ENCODE data around the gene DNLZ.

DNLZ gene

DNA sequence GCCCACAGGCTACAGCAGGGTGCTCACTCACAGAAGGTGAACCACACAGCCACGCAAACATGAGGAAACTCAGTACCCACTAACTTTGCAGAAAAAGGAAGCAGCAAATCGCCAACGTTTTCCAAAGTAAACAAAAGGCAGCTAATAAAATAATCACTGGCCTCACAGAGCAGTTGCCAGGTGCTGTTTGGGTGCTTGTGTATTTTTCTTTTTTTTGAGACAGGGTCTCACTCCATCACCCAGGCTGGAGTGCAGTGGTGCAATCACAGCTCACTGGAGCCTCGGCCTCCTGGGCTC, 32.6 kb upstream of the DNLZ start:
- H3K4me3 ChIP-seq (ENCODE audit: insufficient read depth in 1 of 2, low read depth in 1 of 2, low read length in 2 of 2), result no peak overlapping the region
- no peak overlapping the region for H2BK5ac ChIP-seq (ENCODE audit: low read depth, low read length, poor library complexity, severe bottlenecking)
- no peak overlapping the region for H3K9ac ChIP-seq (ENCODE audit: low read length)
- H3K23ac ChIP-seq (ENCODE audit: low read length in 2 of 2), result no peak overlapping the region
- H3K4me1 ChIP-seq (ENCODE audit: control insufficient read depth, insufficient read depth, low read depth, low read length), result peaks cover 18% of the 10 kb centered on the region
- H3K4ac ChIP-seq (ENCODE audit: low read depth in 1 of 2, low read length in 2 of 2), result no peak overlapping the region
- peaks cover 59% of the 10 kb centered on the region for H3K79me1 ChIP-seq (replicated peaks; ENCODE audit: low read length, poor library complexity, severe bottlenecking)
- H2AK5ac ChIP-seq (ENCODE audit: low read length, severe bottlenecking), result no peak overlapping the region
- no peak overlapping the region for H2BK120ac ChIP-seq (ENCODE audit: low read depth, low read length)
- no peak overlapping the region for H3K18ac ChIP-seq (ENCODE audit: low read depth in 1 of 2, low read length in 2 of 2)
- H3K27ac ChIP-seq (ENCODE audit: low read length, poor library complexity, severe bottlenecking), result no peak overlapping the region
- H2BK15ac ChIP-seq (ENCODE audit: low read depth, poor library complexity, severe bottlenecking), result no peak overlapping the region
- no peaks in the 10 kb centered on the region for H3K9me3 ChIP-seq (ENCODE audit: control insufficient read depth, low read length)
- H4K91ac ChIP-seq (ENCODE audit: low read length), result no peak overlapping the region
- no peaks in the 10 kb centered on the region for H3K27me3 ChIP-seq (ENCODE audit: control insufficient read depth in 1 of 2, insufficient read depth in 1 of 2, low read length in 2 of 2)
- H4K8ac ChIP-seq (ENCODE audit: low read length), result no peak overlapping the region
- no peak overlapping the region for H3K4me2 ChIP-seq (ENCODE audit: low read length, poor library complexity, severe bottlenecking)
- WGBS, result 86% methylated on average over 4 of the region's 4 CpGs
- no peak overlapping the region for H3K14ac ChIP-seq (ENCODE audit: low read length in 2 of 2)
- H2BK12ac ChIP-seq (ENCODE audit: low read length in 2 of 2), result no peak overlapping the region
- no peak overlapping the region for H2AFZ ChIP-seq (ENCODE audit: low read depth, low read length)
- H3K36me3 ChIP-seq (ENCODE audit: control insufficient read depth in 1 of 2, insufficient read depth in 2 of 2, low read depth in 1 of 2, low read length in 2 of 2), result peaks cover 61 to 75% of the 10 kb centered on the region in 2 experiments
- DNase-seq, result no peak

DNA sequence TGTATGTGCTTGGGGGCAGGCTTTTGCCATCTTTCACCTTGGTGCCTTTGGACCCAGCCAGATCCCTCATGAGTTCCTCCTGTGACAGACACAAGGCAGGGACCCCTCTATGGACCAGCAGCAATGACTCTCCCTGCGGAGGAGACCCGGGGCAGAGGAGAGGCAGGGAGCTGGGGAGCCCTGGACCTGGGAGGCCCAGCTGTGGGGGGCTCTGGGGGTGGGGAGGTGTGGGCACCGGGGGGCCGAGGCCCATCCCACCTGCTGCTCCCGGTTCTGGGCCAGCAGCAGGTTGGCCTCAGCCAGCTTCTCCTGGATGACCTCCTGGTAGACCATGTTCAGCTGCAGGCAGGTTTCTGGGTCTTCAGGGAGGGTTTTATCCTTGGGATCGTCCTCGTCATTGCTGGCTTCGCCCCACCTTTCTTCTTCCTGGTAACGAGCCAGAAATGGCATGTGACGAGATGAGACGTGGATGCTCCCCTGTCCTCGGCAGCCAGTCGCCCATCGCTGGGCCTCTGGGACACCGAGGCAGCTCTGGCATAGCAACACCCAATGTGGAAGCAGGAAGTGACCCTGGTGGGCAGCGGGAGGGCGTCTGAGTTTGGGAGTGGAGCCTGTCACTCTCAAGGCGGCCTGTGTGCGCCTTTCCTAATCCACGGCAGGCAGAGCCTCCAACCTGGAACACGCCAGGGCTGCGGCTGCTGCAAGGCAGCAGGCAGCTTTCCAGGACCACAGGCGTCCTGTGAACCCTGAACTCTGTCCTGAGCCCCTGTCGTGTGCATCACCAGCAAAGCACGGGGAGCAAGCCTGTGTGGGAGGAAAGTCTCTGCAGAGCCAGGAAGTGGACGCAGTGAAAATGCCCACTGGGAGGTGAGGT, 32.0 kb upstream of the DNLZ start:
- H2BK15ac ChIP-seq (ENCODE audit: low read depth, poor library complexity, severe bottlenecking), result no peak overlapping the region
- H3K36me3 ChIP-seq (ENCODE audit: control insufficient read depth in 1 of 2, insufficient read depth in 2 of 2, low read depth in 1 of 2, low read length in 2 of 2), result peaks cover 64 to 74% of the 10 kb centered on the region in 2 experiments
- H3K23ac ChIP-seq (ENCODE audit: low read length in 2 of 2), result no peak overlapping the region
- no peak overlapping the region for H4K91ac ChIP-seq (ENCODE audit: low read length)
- no peak overlapping the region for H2AFZ ChIP-seq (ENCODE audit: low read depth, low read length)
- no peak overlapping the region for H3K4me3 ChIP-seq (ENCODE audit: insufficient read depth in 1 of 2, low read depth in 1 of 2, low read length in 2 of 2)
- 96% methylated on average over 26 of the region's 26 CpGs for whole genome bisulfite sequencing
- H3K9me3 ChIP-seq (ENCODE audit: control insufficient read depth, low read length), result no peaks in the 10 kb centered on the region
- no peak overlapping the region for H3K18ac ChIP-seq (ENCODE audit: low read depth in 1 of 2, low read length in 2 of 2)
- H3K79me1 ChIP-seq (replicated peaks; ENCODE audit: low read length, poor library complexity, severe bottlenecking), result peaks cover 59% of the 10 kb centered on the region
- no peak overlapping the region for H2BK12ac ChIP-seq (ENCODE audit: low read length in 2 of 2)
- no peak overlapping the region for H2BK120ac ChIP-seq (ENCODE audit: low read depth, low read length)
- H3K27me3 ChIP-seq (ENCODE audit: control insufficient read depth in 1 of 2, insufficient read depth in 1 of 2, low read length in 2 of 2), result no peaks in the 10 kb centered on the region
- no peak overlapping the region for H3K4ac ChIP-seq (ENCODE audit: low read depth in 1 of 2, low read length in 2 of 2)
- H3K9ac ChIP-seq (ENCODE audit: low read length), result peak overlapping the region; percentile 73
- no peak overlapping the region for H2AK5ac ChIP-seq (ENCODE audit: low read length, severe bottlenecking)
- no peak overlapping the region for H3K27ac ChIP-seq (ENCODE audit: low read length, poor library complexity, severe bottlenecking)
- no peak overlapping the region for H3K14ac ChIP-seq (ENCODE audit: low read length in 2 of 2)
- H3K4me2 ChIP-seq (ENCODE audit: low read length, poor library complexity, severe bottlenecking), result no peak overlapping the region
- H2BK5ac ChIP-seq (ENCODE audit: low read depth, low read length, poor library complexity, severe bottlenecking), result no peak overlapping the region
- peaks cover 17% of the 10 kb centered on the region for H3K4me1 ChIP-seq (ENCODE audit: control insufficient read depth, insufficient read depth, low read depth, low read length)
- H4K8ac ChIP-seq (ENCODE audit: low read length), result no peak overlapping the region
- DNase-seq, result no peak

- Histone ChIP-seq H4K91ac (ENCODE audit: low read length) (no peak overlapping the region), H3K79me1 (replicated peaks; ENCODE audit: low read length, poor library complexity, severe bottlenecking) (peaks cover 59% of the 10 kb centered on the region), H3K14ac (ENCODE audit: low read length in 2 of 2) (no peak overlapping the region), H3K4me2 (ENCODE audit: low read length, poor library complexity, severe bottlenecking) (no peak overlapping the region), H3K27me3 (ENCODE audit: control insufficient read depth in 1 of 2, insufficient read depth in 1 of 2, low read length in 2 of 2) (no peaks in the 10 kb centered on the region), H3K23ac (ENCODE audit: low read length in 2 of 2) (no peak overlapping the region), H2BK5ac (ENCODE audit: low read depth, low read length, poor library complexity, severe bottlenecking) (no peak overlapping the region), H3K4me3 (ENCODE audit: insufficient read depth in 1 of 2, low read depth in 1 of 2, low read length in 2 of 2) (no peak overlapping the region), H3K9me3 (ENCODE audit: control insufficient read depth, low read length) (no peaks in the 10 kb centered on the region), H4K8ac (ENCODE audit: low read length) (no peak overlapping the region), H2BK12ac (ENCODE audit: low read length in 2 of 2) (no peak overlapping the region), H3K4me1 (ENCODE audit: control insufficient read depth, insufficient read depth, low read depth, low read length) (peaks cover 13% of the 10 kb centered on the region), H2BK120ac (ENCODE audit: low read depth, low read length) (no peak overlapping the region), H2BK15ac (ENCODE audit: low read depth, poor library complexity, severe bottlenecking) (no peak overlapping the region), H2AK5ac (ENCODE audit: low read length, severe bottlenecking) (no peak overlapping the region), H3K9ac (ENCODE audit: low read length) (peak overlapping the region; percentile 73), H3K18ac (ENCODE audit: low read depth in 1 of 2, low read length in 2 of 2) (no peak overlapping the region), H3K4ac (ENCODE audit: low read depth in 1 of 2, low read length in 2 of 2) (no peak overlapping the region), H3K27ac (ENCODE audit: low read length, poor library complexity, severe bottlenecking) (no peak overlapping the region), H2AFZ (ENCODE audit: low read depth, low read length) (no peak overlapping the region), H3K36me3 (ENCODE audit: control insufficient read depth in 1 of 2, insufficient read depth in 2 of 2, low read depth in 1 of 2, low read length in 2 of 2) (peaks cover 66 to 76% of the 10 kb centered on the region in 2 experiments)
- no peak for DNase-seq
- WGBS, result 98% methylated on average over 13 of the region's 13 CpGs
These were observed 31.4 kb upstream of the DNLZ start for GRCh38 chr9:136395020-136395340.

- Histone ChIP-seq H3K9me3 (ENCODE audit: control insufficient read depth, low read length) (no peaks in the 10 kb centered on the region), H3K23ac (ENCODE audit: low read length in 2 of 2) (no peak overlapping the region), H2BK12ac (ENCODE audit: low read length in 2 of 2) (no peak overlapping the region), H3K4me3 (ENCODE audit: insufficient read depth in 1 of 2, low read depth in 1 of 2, low read length in 2 of 2) (no peak overlapping the region), H4K8ac (ENCODE audit: low read length) (no peak overlapping the region), H3K27me3 (ENCODE audit: control insufficient read depth in 1 of 2, insufficient read depth in 1 of 2, low read length in 2 of 2) (no peaks in the 10 kb centered on the region), H3K9ac (ENCODE audit: low read length) (peak overlapping the region; percentile 77), H4K91ac (ENCODE audit: low read length) (no peak overlapping the region), H3K27ac (ENCODE audit: low read length, poor library complexity, severe bottlenecking) (no peak overlapping the region), H2BK5ac (ENCODE audit: low read depth, low read length, poor library complexity, severe bottlenecking) (no peak overlapping the region), H2BK120ac (ENCODE audit: low read depth, low read length) (no peak overlapping the region), H3K4me2 (ENCODE audit: low read length, poor library complexity, severe bottlenecking) (no peak overlapping the region), H2AK5ac (ENCODE audit: low read length, severe bottlenecking) (no peak overlapping the region), H2BK15ac (ENCODE audit: low read depth, poor library complexity, severe bottlenecking) (no peak overlapping the region), H3K36me3 (ENCODE audit: control insufficient read depth in 1 of 2, insufficient read depth in 2 of 2, low read depth in 1 of 2, low read length in 2 of 2) (peaks cover 71 to 81% of the 10 kb centered on the region in 2 experiments), H3K14ac (ENCODE audit: low read length in 2 of 2) (no peak overlapping the region), H3K4ac (ENCODE audit: low read depth in 1 of 2, low read length in 2 of 2) (no peak overlapping the region), H3K79me1 (replicated peaks; ENCODE audit: low read length, poor library complexity, severe bottlenecking) (peaks cover 64% of the 10 kb centered on the region), H3K18ac (ENCODE audit: low read depth in 1 of 2, low read length in 2 of 2) (no peak overlapping the region), H3K4me1 (ENCODE audit: control insufficient read depth, insufficient read depth, low read depth, low read length) (peaks cover 13% of the 10 kb centered on the region), H2AFZ (ENCODE audit: low read depth, low read length) (no peak overlapping the region)
- 97% methylated on average over 21 of the region's 21 CpGs for WGBS
- DNase-seq, result no peak
These were observed 30.9 kb upstream of the DNLZ start for GRCh38 chr9:136394312-136395019.

Measured in mesenchymal stem cell (in vitro differentiated cells and primary cell).